GM12875 (cell line): ENCODE results near the gene PRDX5.

Experiments
- H3K4me3 ChIP-seq: one replicate; pipeline ENCODE4 v1.5.1; 2011; ENCODE audit warnings: low read depth, low read length, control low read depth
- TF ChIP-seq, protein P1 (sequence below): IDR thresholded peaks from 2 replicates; pipeline ENCODE4 v1.5.1; 2011; ENCODE audit warnings: low read depth, mild to moderate bottlenecking, control low read depth, inconsistent platforms, low read length, moderate library complexity, borderline replicate concordance; ENCODE audit not compliant: insufficient read depth

Gene PRDX5

GRCh38 chr11:64317961-64318765, at the start of gene PRDX5:
PRDX5 (plus strand) TSS chr11:64318121; CDS start chr11:64318216, 95 bp downstream.
- peak within 1 kb of the TSS; percentile 85 for H3K4me3 ChIP-seq
- TF ChIP-seq, protein P1, sequence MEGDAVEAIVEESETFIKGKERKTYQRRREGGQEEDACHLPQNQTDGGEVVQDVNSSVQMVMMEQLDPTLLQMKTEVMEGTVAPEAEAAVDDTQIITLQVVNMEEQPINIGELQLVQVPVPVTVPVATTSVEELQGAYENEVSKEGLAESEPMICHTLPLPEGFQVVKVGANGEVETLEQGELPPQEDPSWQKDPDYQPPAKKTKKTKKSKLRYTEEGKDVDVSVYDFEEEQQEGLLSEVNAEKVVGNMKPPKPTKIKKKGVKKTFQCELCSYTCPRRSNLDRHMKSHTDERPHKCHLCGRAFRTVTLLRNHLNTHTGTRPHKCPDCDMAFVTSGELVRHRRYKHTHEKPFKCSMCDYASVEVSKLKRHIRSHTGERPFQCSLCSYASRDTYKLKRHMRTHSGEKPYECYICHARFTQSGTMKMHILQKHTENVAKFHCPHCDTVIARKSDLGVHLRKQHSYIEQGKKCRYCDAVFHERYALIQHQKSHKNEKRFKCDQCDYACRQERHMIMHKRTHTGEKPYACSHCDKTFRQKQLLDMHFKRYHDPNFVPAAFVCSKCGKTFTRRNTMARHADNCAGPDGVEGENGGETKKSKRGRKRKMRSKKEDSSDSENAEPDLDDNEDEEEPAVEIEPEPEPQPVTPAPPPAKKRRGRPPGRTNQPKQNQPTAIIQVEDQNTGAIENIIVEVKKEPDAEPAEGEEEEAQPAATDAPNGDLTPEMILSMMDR: peak; percentile 31; the same call in 1 of the 2 replicates

DNA sequence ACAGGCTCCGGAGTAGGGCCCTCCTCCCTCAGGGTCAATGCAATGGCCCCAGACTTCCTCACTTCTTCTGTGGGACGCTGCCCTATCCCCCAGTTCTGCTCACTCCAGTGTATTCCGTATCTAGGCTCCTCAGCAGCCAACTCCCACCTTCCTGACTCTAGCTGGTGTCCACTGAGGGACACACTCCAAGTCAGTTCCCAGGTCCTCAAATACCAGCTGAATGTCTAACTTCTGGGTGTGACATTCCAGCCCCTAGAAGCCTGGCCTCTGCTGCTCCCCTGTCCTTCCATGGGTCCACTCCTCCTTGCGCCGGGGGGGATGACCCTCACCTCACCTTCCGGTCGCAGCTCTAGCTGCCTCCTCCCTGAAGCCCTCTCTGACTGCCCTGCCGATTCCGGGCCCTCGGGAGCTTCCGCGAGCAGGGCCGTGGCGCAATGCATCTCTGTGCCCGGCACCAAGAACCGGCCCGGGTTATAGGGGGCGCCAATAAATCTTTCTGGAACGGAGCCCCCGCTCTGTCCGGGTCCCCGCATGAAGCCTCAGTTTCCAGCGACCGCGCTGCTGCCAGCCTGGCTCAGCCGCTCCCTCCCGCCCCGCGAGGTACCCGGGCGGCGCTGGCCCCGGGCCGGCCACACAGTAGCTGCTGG, 48.9 kb upstream of the PRDX5 start:
- TF ChIP-seq, protein P1: no peak
- H3K4me3 ChIP-seq: peak overlapping the region; percentile 76

DNA sequence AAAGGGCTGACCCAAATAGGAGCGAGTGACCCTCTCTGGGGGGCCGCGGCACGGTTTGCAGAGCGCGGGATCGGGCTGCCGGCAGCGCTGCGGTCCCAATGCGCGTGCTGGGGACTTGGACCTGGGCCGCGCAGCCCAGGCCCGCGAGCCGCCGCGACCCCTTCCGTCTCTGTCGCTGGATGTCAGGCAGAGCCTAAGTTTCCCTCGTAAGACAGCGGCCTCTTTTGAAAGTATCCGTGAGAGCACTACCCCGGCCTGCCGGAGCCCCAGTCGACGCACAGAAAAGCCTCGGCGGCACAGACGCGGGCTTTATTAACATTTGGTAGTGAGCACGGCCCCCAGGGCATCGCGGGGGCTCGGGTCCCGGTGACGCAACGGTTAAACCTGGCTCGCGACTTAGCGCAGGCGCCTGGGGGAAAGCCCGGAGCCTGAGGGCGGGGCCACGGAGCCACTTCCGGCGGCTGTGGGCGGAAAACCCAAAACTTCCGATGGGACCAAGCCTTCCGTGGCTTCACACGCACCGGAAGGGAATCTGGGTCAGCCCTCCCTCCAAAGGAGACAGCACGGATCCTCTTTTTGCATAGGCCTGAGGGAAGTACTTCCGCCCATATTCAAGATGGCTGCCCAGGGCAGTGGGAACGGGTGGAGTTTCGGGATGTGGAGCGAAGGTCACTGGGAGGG, 48.2 kb upstream of the PRDX5 start:
- TF ChIP-seq, protein P1: 0 out of 2 replicates have a peak, but pooled peaks have one; percentile 1
- H3K4me3 ChIP-seq: peak overlapping the region; percentile 76

DNA sequence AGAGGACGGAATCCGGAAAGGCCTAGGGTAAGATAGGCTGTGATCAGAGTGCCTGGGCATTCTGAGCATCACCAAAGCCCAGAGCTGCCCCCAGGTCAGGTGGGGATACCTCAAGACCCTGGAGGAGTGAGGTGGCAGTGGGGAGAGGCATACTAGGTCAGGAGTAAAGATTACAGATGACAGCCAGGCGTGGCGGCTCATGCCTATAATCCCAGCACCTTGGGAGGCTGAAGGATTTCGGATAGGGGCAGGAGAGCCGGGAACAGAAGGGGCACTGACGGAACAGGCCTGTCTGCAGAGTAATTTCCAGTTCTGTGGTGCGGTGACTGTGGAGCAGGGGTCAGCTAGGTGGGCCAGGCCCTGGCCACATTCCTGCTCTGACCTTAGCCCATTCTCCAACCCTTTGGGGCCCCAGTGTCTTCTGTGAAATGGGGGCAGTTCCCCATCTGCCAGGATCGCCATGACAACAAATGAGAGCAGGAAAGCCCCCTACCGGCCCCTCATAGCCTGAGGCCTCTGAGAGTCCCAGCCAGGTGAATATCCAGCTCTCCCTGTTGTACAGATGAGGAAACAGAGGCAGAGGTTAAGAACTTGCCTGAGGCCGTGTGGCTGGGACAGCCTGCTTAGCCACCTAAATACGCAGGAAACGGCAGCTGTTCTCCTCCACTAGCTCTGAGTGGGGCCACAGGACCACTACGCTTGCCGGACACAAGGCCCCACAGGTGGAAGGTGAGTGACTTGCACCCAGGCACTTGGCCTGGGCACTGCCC, 42.7 kb upstream of the PRDX5 start:
- no peak overlapping the region for H3K4me3 ChIP-seq
- TF ChIP-seq, protein P1: no peak

DNA sequence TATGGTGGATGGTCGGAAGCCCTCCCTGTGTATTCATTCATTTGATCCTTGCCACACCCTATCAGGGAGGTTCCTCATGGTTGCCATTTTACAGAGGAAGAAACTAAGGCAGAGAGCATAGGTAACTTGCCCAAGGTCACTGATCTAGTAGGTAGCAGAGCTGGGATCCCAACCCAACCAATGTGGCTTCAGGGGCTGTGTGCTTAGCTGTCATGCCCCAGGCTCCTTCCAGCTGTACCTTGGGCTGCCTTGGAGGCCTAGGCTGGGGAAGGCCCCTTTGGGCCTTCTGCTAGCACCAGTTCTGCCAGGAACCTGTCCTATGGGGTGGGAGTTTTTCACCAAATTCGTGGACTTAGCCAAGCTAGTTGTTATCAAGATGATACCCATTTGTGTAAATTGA, 42.1 kb upstream of the PRDX5 start:
- TF ChIP-seq, protein P1: no peak

GRCh38 chr11:64276653-64277431, 41.1 kb upstream of the PRDX5 start:
- H3K4me3 ChIP-seq: no peak overlapping the region
- TF ChIP-seq, protein P1: no peak

More for the DNA sequence above, 42.1 kb upstream of the PRDX5 start:
- H3K4me3 ChIP-seq: no peak overlapping the region
